AG10803 (cell line): ENCODE results near the gene SUSD1.
"Not testable (repeated sequence)": the region's sequence is repeated elsewhere in the genome, so short reads cannot be mapped to it uniquely, and the experiment has no call there.

Experiments used
- DNase-seq: peaks from one replicate; pipeline ENCODE4 v3.0.0; 2010; ENCODE audit warnings: low read depth
- H3K4me3 ChIP-seq: 2 replicates; pipeline ENCODE4 v1.5.1; 2011; ENCODE audit warnings: mild to moderate bottlenecking, low read length, control low read depth
- CTCF ChIP-seq: conservative IDR thresholded peaks from 2 replicates; pipeline ENCODE4 v1.5.1; 2011; ENCODE audit warnings: mild to moderate bottlenecking, low read length, control low read depth, inconsistent platforms

Gene SUSD1

GRCh38 chr9:112200711-112201110 is 25.6 kb upstream of the SUSD1 start:
- TF ChIP-seq CTCF: no peak
- no peak for DNase-seq
- H3K4me3 ChIP-seq: no peak overlapping the region

DNA sequence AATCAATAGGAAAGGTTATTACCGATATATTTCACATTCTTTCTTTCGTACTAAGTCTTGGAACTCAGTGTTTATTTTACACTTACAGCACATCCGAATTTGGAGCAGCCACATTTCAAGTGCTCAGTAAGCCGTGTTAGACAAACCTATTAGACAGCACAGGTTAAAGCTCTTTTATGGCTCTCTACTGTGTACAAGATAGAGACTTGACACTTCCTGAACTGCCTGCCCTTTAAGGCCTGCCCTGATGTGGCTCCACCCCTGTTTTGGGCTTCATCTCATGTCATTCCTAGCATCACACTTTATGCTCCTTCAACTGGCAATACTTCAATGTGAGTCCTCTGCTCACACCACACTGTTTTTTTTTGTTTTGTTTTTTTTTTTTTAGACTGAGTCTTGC is 23.5 kb upstream of the SUSD1 start:
- no peak overlapping the region for H3K4me3 ChIP-seq
- DNase-seq: no peak
- no peak for TF ChIP-seq CTCF

DNA sequence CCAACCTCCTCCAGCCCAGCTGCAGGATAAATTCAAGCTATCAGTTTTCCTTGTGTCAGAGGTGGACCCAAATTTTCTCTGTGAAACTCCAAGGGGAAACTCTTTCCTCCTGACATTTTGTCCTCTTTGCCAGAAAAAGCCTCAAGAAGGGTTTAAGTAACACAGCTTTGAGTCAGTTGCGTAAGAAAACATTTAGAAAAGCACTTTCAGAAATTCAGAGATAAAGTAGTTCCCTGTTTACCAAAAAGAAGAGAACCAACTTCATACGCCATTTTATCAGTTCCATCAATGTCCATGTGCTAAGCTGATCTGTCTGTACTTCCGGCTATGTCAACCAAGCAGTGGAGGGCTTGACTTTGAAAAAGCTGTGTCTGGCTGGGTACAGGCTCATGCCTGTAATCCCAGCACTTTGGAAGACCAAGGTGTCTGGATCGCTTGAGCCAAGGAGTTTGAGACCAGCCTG is 19.9 kb upstream of the SUSD1 start:
- TF ChIP-seq CTCF: no peak
- no peak overlapping the region for H3K4me3 ChIP-seq
- peak; percentile 40 for DNase-seq

DNA sequence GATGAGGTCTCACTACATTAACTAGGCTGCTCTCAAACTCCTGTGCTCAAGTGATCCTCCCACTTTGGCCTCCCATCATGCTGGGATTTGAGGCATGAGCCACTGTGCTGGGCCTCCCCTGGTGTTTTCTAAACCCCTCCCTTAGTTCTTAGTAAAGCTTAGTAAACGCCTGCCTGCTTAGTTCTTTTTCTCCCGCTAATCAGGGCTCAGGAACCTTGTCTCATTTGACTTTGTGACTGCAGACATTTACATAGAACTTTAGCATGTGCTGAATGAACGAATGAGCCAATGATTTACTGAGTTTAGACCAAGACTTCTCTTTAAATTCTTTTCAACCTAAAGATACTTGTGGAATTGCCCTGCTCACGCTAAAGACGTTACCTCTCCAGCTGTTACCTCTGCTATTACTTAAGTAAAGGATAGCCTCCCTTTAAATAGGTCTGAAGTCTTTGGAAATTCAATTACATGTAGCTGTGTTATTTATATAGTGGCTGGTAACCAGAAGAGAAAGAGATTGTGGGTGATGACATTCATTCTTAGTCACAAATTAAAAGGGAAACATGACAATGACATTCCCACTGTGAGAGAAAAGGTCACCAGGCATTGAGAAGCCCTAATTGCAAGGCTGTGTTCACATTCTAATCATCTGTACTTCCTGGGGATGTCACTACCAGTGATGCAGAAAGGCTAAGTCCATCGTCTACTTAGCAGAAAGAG is 18.6 kb upstream of the SUSD1 start:
- no peak for DNase-seq
- TF ChIP-seq CTCF: no peak
- no peak overlapping the region for H3K4me3 ChIP-seq

DNA sequence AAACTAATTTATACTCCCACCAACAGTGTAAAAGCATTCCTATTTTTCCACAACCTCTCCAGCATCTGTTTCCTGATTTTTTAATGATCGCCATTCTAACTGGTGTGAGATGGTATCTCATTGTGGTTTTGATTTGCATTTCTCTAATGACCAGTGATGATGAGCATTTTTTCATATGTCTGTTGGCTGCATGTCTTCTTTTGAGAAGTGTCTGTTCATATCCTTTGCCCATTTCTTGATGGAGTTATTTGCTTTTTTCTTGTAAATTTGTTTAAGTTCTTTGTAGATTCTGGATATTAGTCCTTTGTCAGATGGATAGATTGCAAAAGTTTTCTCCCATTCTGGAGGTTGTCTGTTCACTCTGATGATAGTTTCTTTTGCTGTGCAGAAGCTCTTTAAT is 15.2 kb upstream of the SUSD1 start:
- DNase-seq, H3K4me3 ChIP-seq: not testable (repeated sequence)

DNA sequence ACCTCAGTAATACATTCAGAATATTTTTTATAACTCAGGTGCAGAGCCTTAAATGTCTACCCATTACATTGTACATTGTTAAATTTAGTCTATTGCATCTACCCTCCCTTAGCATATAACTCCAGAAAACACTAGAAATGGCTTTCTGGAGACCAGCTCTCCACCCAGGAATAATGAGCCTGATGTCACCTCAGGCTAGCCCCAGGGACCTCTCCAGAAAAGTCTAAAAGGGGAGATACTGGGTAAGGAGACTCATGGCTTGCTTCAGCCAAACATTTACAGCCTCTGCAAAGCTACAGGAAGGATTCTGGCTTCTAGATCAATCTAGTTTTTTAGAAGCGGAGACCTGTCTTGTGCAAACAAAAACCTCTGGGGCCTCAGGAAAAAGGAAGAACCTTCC is 13.8 kb upstream of the SUSD1 start:
- no peak for DNase-seq
- H3K4me3 ChIP-seq: no peak overlapping the region
- TF ChIP-seq CTCF: no peak

GRCh38 chr9:112187404-112187803 is 12.3 kb upstream of the SUSD1 start:
- no peak for DNase-seq
- H3K4me3 ChIP-seq: no peak overlapping the region
- TF ChIP-seq CTCF: no peak
